ENCODE results near the gene ARMC5.
"Not testable (repeated sequence)": the region's sequence is repeated elsewhere in the genome, so short reads cannot be mapped to it uniquely, and the experiment has no call there.

ARMC5 gene

GRCh38 chr16:31427441-31428278 is 31.6 kb upstream of the ARMC5 start:
- Mint-ChIP-seq H3K4me3 (peak overlapping the region; percentile 51), H3K27me3 (ENCODE audit: low read depth) (peaks cover 4% of the 10 kb centered on the region), H3K36me3 (ENCODE audit: low read depth) (peaks cover 1% of the 10 kb centered on the region), H3K27ac (peak overlapping the region; percentile 55), H3K9me3 (peaks cover 5% of the 10 kb centered on the region), H3K4me1 (ENCODE audit: low read depth) (peaks cover 20% of the 10 kb centered on the region)

- Mint-ChIP-seq H3K27me3 (ENCODE audit: low read depth) (peaks cover 4% of the 10 kb centered on the region), H3K27ac (peak within 1 kb of the TSS; percentile 55), H3K9me3 (peaks cover 5% of the 10 kb centered on the region), H3K36me3 (ENCODE audit: low read depth) (peaks cover 1% of the 10 kb centered on the region), H3K4me3 (peak within 1 kb of the TSS; percentile 51), H3K4me1 (ENCODE audit: low read depth) (peaks cover 16% of the 10 kb centered on the region)
These were observed 31.1 kb upstream of the ARMC5 start, which contains the start of gene COX6A2 for GRCh38 chr16:31428279-31428597. Gene COX6A2, minus strand, starts transcription at chr16:31428360. Its CDS starts 35 bp downstream, at chr16:31428325.

GRCh38 chr16:31428638-31429247 is 30.6 kb upstream of the ARMC5 start:
- Mint-ChIP-seq H3K27me3 (ENCODE audit: low read depth) (peaks cover 4% of the 10 kb centered on the region), H3K4me3 (no peak overlapping the region), H3K9me3 (peaks cover 5% of the 10 kb centered on the region), H3K4me1 (ENCODE audit: low read depth) (peaks cover 12% of the 10 kb centered on the region), H3K27ac (no peak overlapping the region), H3K36me3 (ENCODE audit: low read depth) (peaks cover 1% of the 10 kb centered on the region)

GRCh38 chr16:31429314-31429713 is 30.0 kb upstream of the ARMC5 start:
- peaks cover 4% of the 10 kb centered on the region for H3K27me3 Mint-ChIP-seq (ENCODE audit: low read depth)
- no peaks in the 10 kb centered on the region for H3K36me3 Mint-ChIP-seq (ENCODE audit: low read depth)
- peaks cover 5% of the 10 kb centered on the region for H3K9me3 Mint-ChIP-seq
- no peak overlapping the region for H3K27ac Mint-ChIP-seq
- no peak overlapping the region for H3K4me3 Mint-ChIP-seq
- H3K4me1 Mint-ChIP-seq (ENCODE audit: low read depth) = peaks cover 10% of the 10 kb centered on the region

GRCh38 chr16:31429796-31430195 is 29.5 kb upstream of the ARMC5 start:
- H3K27ac Mint-ChIP-seq = no peak overlapping the region
- H3K4me1 Mint-ChIP-seq (ENCODE audit: low read depth) = peaks cover 10% of the 10 kb centered on the region
- H3K27me3 Mint-ChIP-seq (ENCODE audit: low read depth) = peaks cover 4% of the 10 kb centered on the region
- H3K4me3 Mint-ChIP-seq = no peak overlapping the region
- no peaks in the 10 kb centered on the region for H3K36me3 Mint-ChIP-seq (ENCODE audit: low read depth)
- H3K9me3 Mint-ChIP-seq = peaks cover 5% of the 10 kb centered on the region

- H3K27ac Mint-ChIP-seq = no peak overlapping the region
- peaks cover 10% of the 10 kb centered on the region for H3K4me1 Mint-ChIP-seq (ENCODE audit: low read depth)
- peaks cover 4% of the 10 kb centered on the region for H3K27me3 Mint-ChIP-seq (ENCODE audit: low read depth)
- no peak overlapping the region for H3K4me3 Mint-ChIP-seq
- no peaks in the 10 kb centered on the region for H3K36me3 Mint-ChIP-seq (ENCODE audit: low read depth)
- peaks cover 5% of the 10 kb centered on the region for H3K9me3 Mint-ChIP-seq
These were observed 28.8 kb upstream of the ARMC5 start for GRCh38 chr16:31430380-31431052.

- Mint-ChIP-seq H3K27me3 (ENCODE audit: low read depth) (no peaks in the 10 kb centered on the region), H3K27ac (no peak overlapping the region), H3K36me3 (ENCODE audit: low read depth) (no peaks in the 10 kb centered on the region), H3K9me3 (no peaks in the 10 kb centered on the region), H3K4me1 (ENCODE audit: low read depth) (peaks cover 12% of the 10 kb centered on the region), H3K4me3 (no peak overlapping the region)
These were observed 23.7 kb upstream of the ARMC5 start for GRCh38 chr16:31435341-31436220.

- Mint-ChIP-seq H3K9me3 (no peaks in the 10 kb centered on the region), H3K27me3 (ENCODE audit: low read depth) (no peaks in the 10 kb centered on the region), H3K4me1 (ENCODE audit: low read depth) (peaks cover 9% of the 10 kb centered on the region), H3K27ac (no peak overlapping the region), H3K36me3 (ENCODE audit: low read depth) (no peaks in the 10 kb centered on the region), H3K4me3 (no peak overlapping the region)
These were observed 22.9 kb upstream of the ARMC5 start for GRCh38 chr16:31436221-31437045.

- Mint-ChIP-seq H3K36me3 (ENCODE audit: low read depth) (no peaks in the 10 kb centered on the region), H3K9me3 (no peaks in the 10 kb centered on the region), H3K27ac (no peak overlapping the region), H3K27me3 (ENCODE audit: low read depth) (no peaks in the 10 kb centered on the region), H3K4me3 (no peak overlapping the region), H3K4me1 (ENCODE audit: low read depth) (peaks cover 13% of the 10 kb centered on the region)
These were observed 20.9 kb upstream of the ARMC5 start for GRCh38 chr16:31438414-31438813.

- H3K27me3 Mint-ChIP-seq (ENCODE audit: low read depth); H3K9me3 Mint-ChIP-seq; H3K27ac Mint-ChIP-seq; H3K4me3 Mint-ChIP-seq; H3K36me3 Mint-ChIP-seq (ENCODE audit: low read depth): not testable (repeated sequence)
- peaks cover 13% of the 10 kb centered on the region for H3K4me1 Mint-ChIP-seq (ENCODE audit: low read depth)
These were observed 20.3 kb upstream of the ARMC5 start for GRCh38 chr16:31439023-31439422.

- H3K4me1 Mint-ChIP-seq (ENCODE audit: low read depth) = peaks cover 13% of the 10 kb centered on the region
- no peaks in the 10 kb centered on the region for H3K36me3 Mint-ChIP-seq (ENCODE audit: low read depth)
- H3K9me3 Mint-ChIP-seq = no peaks in the 10 kb centered on the region
- no peak overlapping the region for H3K4me3 Mint-ChIP-seq
- no peak overlapping the region for H3K27ac Mint-ChIP-seq
- H3K27me3 Mint-ChIP-seq (ENCODE audit: low read depth) = no peaks in the 10 kb centered on the region
These were observed 19.8 kb upstream of the ARMC5 start for GRCh38 chr16:31439519-31439918.

- no peaks in the 10 kb centered on the region for H3K9me3 Mint-ChIP-seq
- H3K4me3 Mint-ChIP-seq = no peak overlapping the region
- no peak overlapping the region for H3K27ac Mint-ChIP-seq
- peaks cover 5% of the 10 kb centered on the region for H3K27me3 Mint-ChIP-seq (ENCODE audit: low read depth)
- H3K36me3 Mint-ChIP-seq (ENCODE audit: low read depth) = no peaks in the 10 kb centered on the region
- peaks cover 14% of the 10 kb centered on the region for H3K4me1 Mint-ChIP-seq (ENCODE audit: low read depth)
These were observed 18.7 kb upstream of the ARMC5 start for GRCh38 chr16:31440516-31441184.

GRCh38 chr16:31441956-31442355 is 17.3 kb upstream of the ARMC5 start:
- Mint-ChIP-seq H3K4me1 (ENCODE audit: low read depth) (peaks cover 17% of the 10 kb centered on the region), H3K27me3 (ENCODE audit: low read depth) (peaks cover 5% of the 10 kb centered on the region), H3K36me3 (ENCODE audit: low read depth) (no peaks in the 10 kb centered on the region), H3K9me3 (no peaks in the 10 kb centered on the region), H3K4me3 (peak overlapping the region; percentile 77), H3K27ac (peak overlapping the region; percentile 21)

All from T-helper 1 cell treated with Interleukin-12 subunit alpha and Interleukin-12 subunit beta and Interleukin-4 antibody, amounts not matched to agents 30 μg/mL and 1 μg/mL, for 36 hours (primary cell).